HEK293 (cell line): ENCODE data around the gene HS3ST6.

Experiments
- BCL11A ChIP-seq: fragments of 450-650 bp; formaldehyde crosslinking; IDR thresholded peaks from 2 replicates; pipeline ENCODE4 v1.5.1; 2016; ENCODE audit warnings: low read depth, missing biosample characterization, missing genetic modification characterization
- GLIS1 ChIP-seq: fragments of 450-650 bp; formaldehyde crosslinking; IDR thresholded peaks from 2 replicates; pipeline ENCODE4 v1.5.1; 2016; ENCODE audit warnings: missing biosample characterization, missing genetic modification characterization
- HOXC10 ChIP-seq: sonication (generic); formaldehyde crosslinking; IDR thresholded peaks from 2 replicates; pipeline ENCODE4 v1.8.1; 2023; ENCODE audit warnings: mild to moderate bottlenecking, missing genetic modification reagents
- KLF10 ChIP-seq: fragments of 450-650 bp; IDR thresholded peaks from 2 replicates; pipeline ENCODE4 v1.5.1; 2018; ENCODE audit warnings: missing biosample characterization, mild to moderate bottlenecking, missing genetic modification characterization
- KLF7 ChIP-seq: fragments of 450-650 bp; formaldehyde crosslinking; IDR thresholded peaks from 2 replicates; pipeline ENCODE4 v1.5.1; 2016; ENCODE audit warnings: missing biosample characterization, missing genetic modification characterization, borderline replicate concordance
- KLF8 ChIP-seq: fragments of 450-650 bp; formaldehyde crosslinking; IDR thresholded peaks from 2 replicates; pipeline ENCODE4 v1.5.1; 2016; ENCODE audit warnings: missing biosample characterization, missing genetic modification characterization
- KLF9 ChIP-seq: fragments of 450-650 bp; formaldehyde crosslinking; IDR thresholded peaks from 2 replicates; pipeline ENCODE4 v1.5.1; 2016; ENCODE audit warnings: missing biosample characterization, missing genetic modification characterization, low read depth
- OVOL3 ChIP-seq: fragments of 450-650 bp; formaldehyde crosslinking; IDR thresholded peaks from 2 replicates; pipeline ENCODE4 v1.5.1; 2016; ENCODE audit warnings: missing biosample characterization, missing genetic modification characterization
- PRDM1 ChIP-seq: fragments of 450-650 bp; formaldehyde crosslinking; IDR thresholded peaks from 2 replicates; pipeline ENCODE4; 2016; ENCODE audit warnings: missing biosample characterization, missing genetic modification characterization
- SALL2 ChIP-seq: fragments of 450-650 bp; formaldehyde crosslinking; IDR thresholded peaks from 2 replicates; pipeline ENCODE4 v1.5.0; 2017; ENCODE audit warnings: missing biosample characterization, mild to moderate bottlenecking, missing genetic modification characterization, borderline replicate concordance
- SCRT1 ChIP-seq: fragments of 450-650 bp; formaldehyde crosslinking; IDR thresholded peaks from 2 replicates; pipeline ENCODE4 v1.5.1; 2016; ENCODE audit warnings: missing biosample characterization, missing genetic modification characterization, borderline replicate concordance
- YY1 ChIP-seq: fragments of 450-650 bp; formaldehyde crosslinking; IDR thresholded peaks from 2 replicates; pipeline ENCODE4 v1.5.1; 2018; ENCODE audit warnings: missing biosample characterization, missing genetic modification characterization
- ZBTB21 ChIP-seq: fragments of 450-650 bp; formaldehyde crosslinking; IDR thresholded peaks from 2 replicates; pipeline ENCODE4 v1.5.1; 2017; ENCODE audit warnings: missing biosample characterization, missing genetic modification characterization
- ZBTB44 ChIP-seq: fragments of 450-650 bp; IDR thresholded peaks from 2 replicates; pipeline ENCODE4 v1.5.1; 2018; ENCODE audit warnings: missing biosample characterization, mild to moderate bottlenecking, missing genetic modification characterization
- ZNF140 ChIP-seq: fragments of 450-650 bp; formaldehyde crosslinking; IDR thresholded peaks from 2 replicates; pipeline ENCODE4 v1.5.1; 2016; ENCODE audit warnings: missing biosample characterization, missing genetic modification characterization
- ZNF16 ChIP-seq: fragments of 450-650 bp; formaldehyde crosslinking; IDR thresholded peaks from 2 replicates; pipeline ENCODE4 v1.5.1; 2016; ENCODE audit warnings: low read depth, missing biosample characterization, missing genetic modification characterization
- ZNF174 ChIP-seq: fragments of 450-650 bp; formaldehyde crosslinking; IDR thresholded peaks from 2 replicates; pipeline ENCODE4 v1.5.0; 2017; ENCODE audit warnings: missing biosample characterization, mild to moderate bottlenecking, missing genetic modification characterization
- ZNF184 ChIP-seq: fragments of 450-650 bp; IDR thresholded peaks from 2 replicates; pipeline ENCODE4 v1.5.1; 2018; ENCODE audit warnings: missing biosample characterization, mild to moderate bottlenecking, missing genetic modification characterization
- ZNF2 ChIP-seq: fragments of 450-650 bp; formaldehyde crosslinking; IDR thresholded peaks from 2 replicates; pipeline ENCODE4 v1.5.1; 2016; ENCODE audit warnings: missing biosample characterization, missing genetic modification characterization
- ZNF350 ChIP-seq: fragments of 450-650 bp; formaldehyde crosslinking; IDR thresholded peaks from 2 replicates; pipeline ENCODE4 v1.5.0; 2017; ENCODE audit warnings: missing biosample characterization, mild to moderate bottlenecking, missing genetic modification characterization
- ZNF398 ChIP-seq: fragments of 450-650 bp; formaldehyde crosslinking; IDR thresholded peaks from 2 replicates; pipeline ENCODE4 v1.5.1; 2017; ENCODE audit warnings: missing biosample characterization, missing genetic modification characterization
- ZNF510 ChIP-seq: fragments of 450-650 bp; formaldehyde crosslinking; IDR thresholded peaks from 2 replicates; pipeline ENCODE4 v1.5.1; 2018; ENCODE audit warnings: mild to moderate bottlenecking, missing genetic modification characterization, missing biosample characterization; ENCODE audit not compliant: insufficient replicate concordance
- ZNF623 ChIP-seq: fragments of 450-650 bp; formaldehyde crosslinking; IDR thresholded peaks from 2 replicates; pipeline ENCODE4 v1.5.1; 2016; ENCODE audit warnings: missing biosample characterization, missing genetic modification characterization
- ZNF654 ChIP-seq: fragments of 450-650 bp; formaldehyde crosslinking; IDR thresholded peaks from 2 replicates; pipeline ENCODE4 v1.5.1; 2016; ENCODE audit warnings: low read depth, missing biosample characterization, missing genetic modification characterization
- ZNF658 ChIP-seq: fragments of 450-650 bp; formaldehyde crosslinking; IDR thresholded peaks from 2 replicates; pipeline ENCODE4; 2016; ENCODE audit warnings: missing biosample characterization, missing genetic modification characterization
- ZNF692 ChIP-seq: fragments of 450-650 bp; formaldehyde crosslinking; IDR thresholded peaks from 2 replicates; pipeline ENCODE4 v1.5.1; 2016; ENCODE audit warnings: missing biosample characterization, missing genetic modification characterization
- ZNF837 ChIP-seq: fragments of 450-650 bp; formaldehyde crosslinking; IDR thresholded peaks from 2 replicates; pipeline ENCODE4 v1.5.1; 2016; ENCODE audit warnings: missing biosample characterization, missing genetic modification characterization
- ZSCAN18 ChIP-seq: fragments of 450-650 bp; formaldehyde crosslinking; IDR thresholded peaks from 2 replicates; pipeline ENCODE4 v1.5.1; 2016; ENCODE audit warnings: missing biosample characterization, missing genetic modification characterization
- ZSCAN4 ChIP-seq: fragments of 450-650 bp; formaldehyde crosslinking; IDR thresholded peaks from 2 replicates; pipeline ENCODE4 v1.5.1; 2017; ENCODE audit warnings: missing biosample characterization, missing genetic modification characterization
- ZXDB ChIP-seq: fragments of 450-650 bp; formaldehyde crosslinking; IDR thresholded peaks from 2 replicates; pipeline ENCODE4 v1.5.1; 2016; ENCODE audit warnings: missing biosample characterization, missing genetic modification characterization

Gene HS3ST6

GRCh38 chr16:1929578-1930337 lies 11.5 kb upstream of the HS3ST6 start (continued):
- TF ChIP-seq ZSCAN18 (tag by site-specific recombination), result 0 out of 2 replicates have a peak, but pooled peaks have one; percentile 23
- TF ChIP-seq BCL11A (tag by site-specific recombination), result no peak
- peak; percentile 48; the same call in 1 of the 2 replicates for TF ChIP-seq ZNF184 (tag by site-specific recombination)
- peak; percentile 75 for TF ChIP-seq ZBTB44 (tag by site-specific recombination)
- no peak for TF ChIP-seq OVOL3
- 0 out of 2 replicates have a peak, but pooled peaks have one; percentile 8 for TF ChIP-seq ZNF398 (tag by site-specific recombination)
- TF ChIP-seq ZNF510 (tag by site-specific recombination), result no peak
- peak; percentile 53; the same call in 1 of the 2 replicates for TF ChIP-seq ZNF2 (tag by site-specific recombination)
- TF ChIP-seq ZNF174 (tag by site-specific recombination), result no peak
- 0 out of 2 replicates have a peak, but pooled peaks have one; percentile 18 for TF ChIP-seq ZXDB (tag by site-specific recombination)
- no peak for TF ChIP-seq ZNF623 (tag by site-specific recombination)
- TF ChIP-seq KLF7 (tag by site-specific recombination), result no peak
- no peak for TF ChIP-seq ZNF350 (tag by site-specific recombination)
- 0 out of 2 replicates have a peak, but pooled peaks have one; percentile 56 for TF ChIP-seq YY1 (tag by site-specific recombination)
- no peak for TF ChIP-seq ZSCAN4
- TF ChIP-seq KLF9 (tag by site-specific recombination), result peak; percentile 79
- no peak for TF ChIP-seq ZNF837 (tag by site-specific recombination)
- peak; percentile 85; the same call in 1 of the 2 replicates for TF ChIP-seq KLF8
- no peak for TF ChIP-seq PRDM1 (tag by site-specific recombination)
- no peak for TF ChIP-seq ZNF140
- TF ChIP-seq SCRT1 (tag by site-specific recombination), result no peak
- peak; percentile 46; the same call in 1 of the 2 replicates for TF ChIP-seq GLIS1 (tag by site-specific recombination)
- no peak for TF ChIP-seq HOXC10
- TF ChIP-seq ZNF654, result 0 out of 2 replicates have a peak, but pooled peaks have one; percentile 14
- peak; percentile 54; the same call in 1 of the 2 replicates for TF ChIP-seq ZNF692
- TF ChIP-seq ZNF16 (tag by site-specific recombination), result no peak
- no peak for TF ChIP-seq ZBTB21 (tag by site-specific recombination)
- no peak for TF ChIP-seq SALL2 (tag by site-specific recombination)
- TF ChIP-seq KLF10 (tag by site-specific recombination), result peak; percentile 80; the same call in 1 of the 2 replicates
- no peak for TF ChIP-seq ZNF658 (tag by site-specific recombination)
